HG03139 (cell line): ENCODE measurements around the gene MKNK1.

ENCODE experiments used
- ATAC-seq: cut with Tn5 transposase; IDR thresholded peaks from one replicate; pipeline ENCODE4 v1.9.1; 2021; ENCODE audit not compliant: unreplicated experiment

Gene MKNK1

DNA sequence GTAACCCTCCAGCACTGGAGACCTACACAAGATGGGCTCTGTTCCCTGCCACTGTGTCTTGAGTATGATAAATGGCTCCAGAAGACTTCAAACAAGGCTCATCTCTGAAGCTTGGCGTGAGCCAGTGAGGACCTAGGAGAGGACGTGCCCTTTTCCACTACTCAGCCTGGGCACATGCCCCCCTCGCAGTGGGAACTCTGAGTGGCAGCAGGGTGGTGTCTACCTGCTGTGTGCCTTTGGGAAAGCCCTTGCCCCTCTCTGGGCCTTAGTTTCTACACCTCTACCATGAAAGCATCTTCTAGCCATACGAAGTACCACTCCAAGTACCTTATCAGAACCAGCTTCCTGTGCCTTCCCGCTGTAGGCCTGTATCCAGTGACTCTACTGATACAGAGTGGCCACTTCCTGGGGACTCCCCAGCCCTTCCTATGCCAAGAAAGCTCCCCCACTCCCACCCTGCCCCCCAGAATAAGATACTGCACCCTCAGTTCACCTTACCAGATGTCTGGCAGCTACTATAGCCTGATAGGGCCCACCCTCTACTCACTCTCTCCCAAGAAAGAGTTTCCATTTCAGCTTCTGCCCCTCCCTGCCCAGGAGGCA is 15.7 kb upstream of the MKNK1 start:
- no peak for ATAC-seq

GRCh38 chr1:46618754-46619415 is 14.8 kb upstream of the MKNK1 start:
- ATAC-seq: no peak

- ATAC-seq: no peak
These were observed 13.8 kb upstream of the MKNK1 start for GRCh38 chr1:46617833-46618232.

- ATAC-seq: no peak
These were observed 13.2 kb upstream of the MKNK1 start for GRCh38 chr1:46617108-46617800.

DNA sequence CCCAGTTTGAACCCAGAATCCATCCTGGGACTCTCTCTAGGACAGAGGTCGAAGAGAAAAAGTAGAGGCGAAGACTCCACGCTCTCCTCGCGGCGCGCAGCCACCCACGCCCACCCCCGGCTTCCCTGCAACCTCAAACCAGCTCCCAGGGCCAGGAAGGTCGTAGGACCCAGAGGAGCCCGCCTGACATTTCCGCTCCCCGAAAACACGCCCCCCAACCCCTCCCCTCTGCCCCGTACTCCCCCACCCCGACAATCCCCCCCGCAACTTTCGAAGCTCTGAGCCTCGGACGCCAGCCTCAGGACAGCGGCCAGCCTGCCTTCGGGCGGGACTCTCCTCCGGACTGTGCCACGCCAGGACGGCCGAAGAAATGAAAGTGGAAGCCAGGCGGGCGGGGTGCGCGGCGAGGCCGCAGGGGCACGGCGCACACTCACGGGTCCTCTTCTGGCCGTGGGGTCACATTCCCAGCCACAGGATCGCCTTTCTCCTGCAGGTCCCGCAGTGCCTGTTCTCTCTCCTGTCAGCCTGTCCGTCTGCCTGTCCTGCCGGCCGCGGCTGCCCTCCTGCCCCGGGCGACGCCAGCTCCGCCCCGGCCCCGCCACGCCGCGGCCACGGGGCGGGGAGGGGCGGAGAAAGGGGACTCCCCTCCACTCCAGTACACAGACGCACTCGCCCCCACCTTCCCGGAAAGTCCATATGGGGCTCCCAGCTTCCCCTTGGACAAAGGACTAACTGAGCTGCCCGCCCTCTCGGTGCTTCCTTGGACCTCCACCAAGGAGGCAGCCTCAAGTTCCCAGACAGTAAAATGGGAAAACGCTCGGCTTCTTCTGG is 12.4 kb upstream of the MKNK1 start, which contains the start of gene MOB3C:
Gene MOB3C (minus strand): TSS at position 535 of the 831 bp plus-strand sequence. CDS start 3,490 bp downstream, outside the sequence.
- ATAC-seq: peak; percentile 55

- ATAC-seq: no peak
These were observed 11.7 kb upstream of the MKNK1 start for GRCh38 chr1:46615735-46616134.

- ATAC-seq: no peak
These were observed 11.0 kb upstream of the MKNK1 start for GRCh38 chr1:46615088-46615487.

DNA sequence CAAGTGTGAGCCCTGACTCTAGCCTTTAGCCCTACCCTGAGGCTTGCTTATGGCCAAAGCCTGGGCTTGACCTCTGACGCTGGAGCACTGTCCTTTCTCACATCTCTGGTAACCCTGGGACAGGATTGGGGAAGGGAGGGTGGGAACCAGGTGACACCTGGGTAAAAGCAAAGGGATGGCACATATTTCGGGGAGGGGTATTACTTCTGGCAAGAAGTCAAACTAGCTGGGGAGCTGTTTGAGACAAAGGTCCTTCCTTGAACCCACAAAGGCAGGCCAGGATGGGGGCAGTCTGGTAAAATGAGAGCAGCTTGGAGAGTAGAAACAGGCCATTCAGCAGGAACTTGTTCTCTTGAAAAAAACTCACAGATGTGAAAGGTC is 10.5 kb upstream of the MKNK1 start:
- no peak for ATAC-seq

DNA sequence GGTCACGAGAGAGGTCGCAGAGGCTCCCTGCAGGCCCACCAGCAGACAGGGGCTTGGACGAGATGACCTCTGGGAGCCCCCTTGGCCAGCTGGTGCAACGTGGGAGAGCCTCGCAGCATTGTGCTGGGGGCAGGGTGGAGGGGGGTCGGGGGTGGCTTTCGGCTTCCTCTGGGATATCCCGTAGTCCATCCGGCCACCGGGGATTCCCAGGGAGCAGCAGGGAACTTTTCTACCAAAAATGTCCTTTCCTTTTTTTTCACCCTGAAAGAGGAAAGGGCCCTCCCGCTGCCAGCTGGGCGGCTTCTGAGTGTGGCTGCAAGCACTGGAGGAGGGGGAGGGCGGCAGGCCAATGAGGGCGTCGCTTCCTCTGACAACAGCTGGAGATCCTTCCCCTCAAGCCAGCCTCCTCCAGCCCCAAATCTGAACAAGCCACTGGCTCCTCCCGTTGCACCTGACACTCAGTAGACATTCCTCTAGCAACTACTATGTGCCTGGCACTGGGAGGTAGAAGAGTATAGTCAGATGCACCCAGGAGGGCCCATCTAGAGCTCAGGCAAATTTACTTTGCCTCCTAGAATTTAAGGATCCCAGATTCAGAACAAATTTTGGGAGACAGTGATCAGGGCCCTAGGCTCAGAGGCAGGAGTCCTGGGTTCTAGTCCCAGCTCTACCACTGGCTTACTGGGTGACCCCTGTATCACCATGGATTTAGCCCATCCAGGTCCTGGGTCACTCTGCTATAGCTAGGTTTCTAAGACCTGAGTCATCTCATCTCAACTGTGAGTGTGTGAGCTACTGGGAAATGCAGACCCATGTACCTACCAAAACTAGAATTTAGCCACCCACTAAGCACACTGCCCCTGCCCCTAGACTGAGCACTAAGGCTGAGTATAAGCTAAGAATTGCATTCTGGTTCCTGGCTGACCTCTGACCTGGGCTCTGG is 9.9 kb upstream of the MKNK1 start:
- peak; percentile 49 for ATAC-seq

- ATAC-seq: no peak
These were observed 9.0 kb upstream of the MKNK1 start for GRCh38 chr1:46612937-46613660.

GRCh38 chr1:46611691-46612221 is 7.7 kb upstream of the MKNK1 start:
- no peak for ATAC-seq

- ATAC-seq: no peak
These were observed 3.5 kb upstream of the MKNK1 start for GRCh38 chr1:46607345-46608130.

- no peak for ATAC-seq
These were observed 2.3 kb upstream of the MKNK1 start for GRCh38 chr1:46606255-46606965.

GRCh38 chr1:46605232-46605631 is 1.2 kb upstream of the MKNK1 start:
- no peak for ATAC-seq

- no peak for ATAC-seq
These were observed 599 bp downstream of the MKNK1 start for GRCh38 chr1:46603481-46603857.

DNA sequence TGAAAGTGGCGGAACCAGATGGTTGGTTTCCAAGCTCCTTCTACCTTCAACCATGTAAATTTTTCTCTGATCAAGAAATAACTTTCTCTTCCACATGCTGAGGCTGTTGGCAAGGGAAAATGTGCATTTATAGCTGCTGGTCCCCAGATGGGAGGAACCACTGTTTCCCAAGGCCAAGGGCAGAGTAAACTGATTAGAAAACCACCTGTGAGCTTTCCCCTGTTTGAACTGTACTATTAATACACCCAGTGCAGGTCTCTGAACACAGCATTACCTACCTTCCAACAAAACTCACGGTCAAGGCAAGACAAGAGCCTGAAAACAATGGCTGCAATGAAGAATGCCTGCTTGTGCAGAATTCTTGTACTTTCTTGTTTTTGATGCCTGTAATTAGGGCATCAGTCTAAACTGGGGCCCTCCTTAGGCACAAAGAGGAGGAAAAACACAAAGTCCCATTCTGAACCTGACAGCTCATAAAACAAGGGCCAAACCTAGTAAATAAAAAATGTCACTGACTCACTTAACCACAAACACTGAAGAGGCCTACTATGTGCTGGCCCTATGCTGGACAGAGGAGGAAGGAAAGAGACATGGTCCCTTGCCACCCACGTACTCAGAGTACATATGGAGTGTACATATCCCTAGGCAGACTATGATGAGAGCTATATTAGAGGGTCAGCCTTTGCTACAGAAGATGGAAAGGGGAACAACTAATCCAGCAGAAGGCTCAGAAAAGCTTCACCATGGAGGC is 2.6 kb downstream of the MKNK1 start:
- no peak for ATAC-seq
